Stromal cell of bone marrow (primary cell): ENCODE results near the gene LHX3.

Experiments
- DNase-seq: peaks from one replicate; pipeline ENCODE4 v3.0.0-alpha.2; 2012; ENCODE audit warnings: low read depth

LHX3 gene

GRCh38 chr9:136192289-136193126 is 12.4 kb downstream of the LHX3 start:
- no peak for DNase-seq

- DNase-seq: no peak
Measured at GRCh38 chr9:136191960-136192286, 13.0 kb downstream of the LHX3 start.

GRCh38 chr9:136191099-136191959 is 13.6 kb downstream of the LHX3 start:
- DNase-seq: no peak

GRCh38 chr9:136190656-136191055 is 14.3 kb downstream of the LHX3 start:
- DNase-seq: no peak

- DNase-seq: no peak
Measured at GRCh38 chr9:136190237-136190601, 14.7 kb downstream of the LHX3 start.

GRCh38 chr9:136189394-136190236 is 15.3 kb downstream of the LHX3 start:
- no peak for DNase-seq

GRCh38 chr9:136187683-136188586 is 17.0 kb downstream of the LHX3 start:
- DNase-seq: no peak

GRCh38 chr9:136187197-136187596 is 17.7 kb downstream of the LHX3 start:
- DNase-seq: no peak

- no peak for DNase-seq
Measured at GRCh38 chr9:136186386-136186785, 18.5 kb downstream of the LHX3 start.

- DNase-seq: no peak
Measured at GRCh38 chr9:136185596-136186366, 19.1 kb downstream of the LHX3 start.

- no peak for DNase-seq
Measured at GRCh38 chr9:136185066-136185465, 19.9 kb downstream of the LHX3 start.

- no peak for DNase-seq
Measured at GRCh38 chr9:136182850-136183422, 22.0 kb downstream of the LHX3 start.

GRCh38 chr9:136182420-136182787 is 22.5 kb downstream of the LHX3 start:
- DNase-seq: no peak

GRCh38 chr9:136181784-136182419 is 23.0 kb downstream of the LHX3 start:
- no peak for DNase-seq

- no peak for DNase-seq
Measured at GRCh38 chr9:136180586-136180985, 24.3 kb downstream of the LHX3 start.

GRCh38 chr9:136179761-136180160 is 25.2 kb downstream of the LHX3 start:
- no peak for DNase-seq

- no peak for DNase-seq
Measured at GRCh38 chr9:136179101-136179616, 25.8 kb downstream of the LHX3 start.

- DNase-seq: no peak
Measured at GRCh38 chr9:136178773-136179075, 26.2 kb downstream of the LHX3 start.

GRCh38 chr9:136178061-136178772 is 26.7 kb downstream of the LHX3 start:
- DNase-seq: no peak
